Stimulated activated CD4-positive, alpha-beta T cell treated with anti-CD3 and anti-CD28 coated beads, Interleukin-2, amount 100 ng/mL, for 4 hours (primary cell): ENCODE results near the gene TNFRSF14.

Experiments used
- DNase-seq: peaks from one replicate; pipeline ENCODE4 v3.0.0-alpha.2; 2020; ENCODE audit warnings: low read depth

Gene TNFRSF14

GRCh38 chr1:2588661-2589430 lies 32.7 kb downstream of the TNFRSF14 start:
- DNase-seq = no peak

- DNase-seq = no peak
Observed at GRCh38 chr1:2589431-2590232, 33.5 kb downstream of the TNFRSF14 start.

- DNase-seq = no peak
Observed at GRCh38 chr1:2590233-2591141, 34.3 kb downstream of the TNFRSF14 start.

GRCh38 chr1:2591233-2591580 lies 35.0 kb downstream of the TNFRSF14 start:
- DNase-seq = no peak

GRCh38 chr1:2591581-2592261 lies 35.5 kb downstream of the TNFRSF14 start:
- no peak for DNase-seq

GRCh38 chr1:2592672-2593071 lies 36.5 kb downstream of the TNFRSF14 start:
- DNase-seq = no peak

- DNase-seq = no peak
Observed at GRCh38 chr1:2593251-2593878, 37.2 kb downstream of the TNFRSF14 start.

GRCh38 chr1:2594001-2594640 lies 38.0 kb downstream of the TNFRSF14 start:
- DNase-seq = no peak

GRCh38 chr1:2594641-2595131 lies 38.5 kb downstream of the TNFRSF14 start:
- DNase-seq = no peak

- no peak for DNase-seq
Observed at GRCh38 chr1:2595261-2595811, 39.2 kb downstream of the TNFRSF14 start.

GRCh38 chr1:2595812-2596529 lies 39.8 kb downstream of the TNFRSF14 start:
- DNase-seq = no peak

- no peak for DNase-seq
Observed at GRCh38 chr1:2596530-2597333, 40.6 kb downstream of the TNFRSF14 start.

GRCh38 chr1:2597441-2598328 lies 41.5 kb downstream of the TNFRSF14 start:
- no peak for DNase-seq

GRCh38 chr1:2598329-2598931 lies 42.3 kb downstream of the TNFRSF14 start:
- no peak for DNase-seq

GRCh38 chr1:2601721-2602303 lies 45.6 kb downstream of the TNFRSF14 start:
- DNase-seq = no peak

- DNase-seq = no peak
Observed at GRCh38 chr1:2602311-2602835, 46.2 kb downstream of the TNFRSF14 start.
